ENCODE measurements around the gene STING1. TPM values are rescaled to one million over a fixed set of nuclear protein-coding genes. Genes with fewer than 3 reads are reported as not detected.
"Not testable (repeated sequence)": the region's sequence is repeated elsewhere in the genome, so short reads cannot be mapped to it uniquely, and the experiment has no call there.

STING1 gene
- total and polyA plus RNA-seq, 10 of the 15 experiments (the other 5 are each of a cell fraction or from before 2014, with no cell fraction given) = 10.1 to 56.1 (median 41.0) TPM

DNA sequence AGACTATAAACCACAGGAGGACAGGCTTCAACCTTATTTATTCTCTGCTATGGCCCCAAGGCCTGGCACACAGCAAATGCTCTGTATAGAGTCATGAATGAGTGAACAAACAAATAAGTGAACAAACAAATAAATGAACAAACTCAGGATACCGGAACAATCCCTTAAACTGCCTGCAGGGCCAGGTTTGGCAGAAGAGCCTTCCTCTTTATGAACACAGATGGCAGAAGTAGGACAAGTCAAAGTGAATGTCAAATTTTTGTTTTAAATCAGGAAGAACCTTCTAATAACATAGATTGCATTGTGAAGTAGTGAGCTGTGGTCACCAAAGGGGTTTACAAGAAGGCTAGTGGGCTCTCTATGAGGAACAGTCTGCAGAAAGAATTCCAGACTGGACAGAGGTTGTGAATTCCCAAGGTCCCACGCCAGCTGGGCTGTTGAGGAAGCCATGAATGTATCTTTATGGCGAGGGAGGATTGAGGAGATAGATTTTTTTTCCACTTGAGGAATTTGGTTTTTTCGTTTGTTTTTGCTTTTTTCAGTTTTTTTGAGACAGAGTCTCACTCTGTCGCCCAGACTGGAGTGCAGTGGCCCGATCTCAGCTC, 30.3 kb upstream of the STING1 start:
- TF ChIP-seq, protein P1, sequence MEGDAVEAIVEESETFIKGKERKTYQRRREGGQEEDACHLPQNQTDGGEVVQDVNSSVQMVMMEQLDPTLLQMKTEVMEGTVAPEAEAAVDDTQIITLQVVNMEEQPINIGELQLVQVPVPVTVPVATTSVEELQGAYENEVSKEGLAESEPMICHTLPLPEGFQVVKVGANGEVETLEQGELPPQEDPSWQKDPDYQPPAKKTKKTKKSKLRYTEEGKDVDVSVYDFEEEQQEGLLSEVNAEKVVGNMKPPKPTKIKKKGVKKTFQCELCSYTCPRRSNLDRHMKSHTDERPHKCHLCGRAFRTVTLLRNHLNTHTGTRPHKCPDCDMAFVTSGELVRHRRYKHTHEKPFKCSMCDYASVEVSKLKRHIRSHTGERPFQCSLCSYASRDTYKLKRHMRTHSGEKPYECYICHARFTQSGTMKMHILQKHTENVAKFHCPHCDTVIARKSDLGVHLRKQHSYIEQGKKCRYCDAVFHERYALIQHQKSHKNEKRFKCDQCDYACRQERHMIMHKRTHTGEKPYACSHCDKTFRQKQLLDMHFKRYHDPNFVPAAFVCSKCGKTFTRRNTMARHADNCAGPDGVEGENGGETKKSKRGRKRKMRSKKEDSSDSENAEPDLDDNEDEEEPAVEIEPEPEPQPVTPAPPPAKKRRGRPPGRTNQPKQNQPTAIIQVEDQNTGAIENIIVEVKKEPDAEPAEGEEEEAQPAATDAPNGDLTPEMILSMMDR (IDR thresholded peaks at IDR 0.05 in 2 of 3, conservative IDR thresholded peaks at IDR 0.05 in 1 of 3; ENCODE audit: control insufficient read depth in 2 of 3, extremely low read depth in 1 of 3, insufficient read depth in 1 of 3, low read depth in 3 of 3, low read length in 3 of 3) = 0 out of 6 replicates have a peak, but pooled peaks of 1 of the 3 experiments have one; percentile 7
- no peak for TF ChIP-seq EP300 (IDR thresholded peaks at IDR 0.05; ENCODE audit: borderline replicate concordance in 1 of 2, control insufficient read depth in 1 of 2, low read depth in 2 of 2, low read length in 2 of 2)
- 0 out of 2 replicates have a peak, but pooled peaks have one; percentile 5 for TF ChIP-seq SPI1 (IDR thresholded peaks at IDR 0.05; ENCODE audit: borderline replicate concordance, insufficient read depth, low read depth, low read length)
- Histone ChIP-seq H3K4me2 (ENCODE audit: control insufficient read depth, insufficient read depth) (no peak overlapping the region), H3K9ac (ENCODE audit: control insufficient read depth, insufficient read depth, low read length) (no peak overlapping the region), H3K4me3 (no peak overlapping the region), H3K9me3 (replicated peaks; ENCODE audit: control insufficient read depth, insufficient read depth, low read length) (no peaks in the 10 kb centered on the region; the same call in 2 of the 3 replicates), H4K20me1 (ENCODE audit: control insufficient read depth, insufficient read depth) (no peaks in the 10 kb centered on the region), H3K36me3 (ENCODE audit: control insufficient read depth in 2 of 2, insufficient read depth in 2 of 2, low read length in 1 of 2) (no peaks in the 10 kb centered on the region), H3K79me2 (ENCODE audit: control insufficient read depth, insufficient read depth, low read length) (no peaks in the 10 kb centered on the region), H3K27me3 (replicated peaks in 1 of 2; ENCODE audit: control insufficient read depth in 2 of 2, insufficient read depth in 2 of 2, low read length in 1 of 2) (no peaks in the 10 kb centered on the region), H3K27ac (ENCODE audit: control insufficient read depth, insufficient read depth) (no peak overlapping the region), H3K4me1 (ENCODE audit: control insufficient read depth, insufficient read depth, low read length) (peaks cover 11% of the 10 kb centered on the region), H2AFZ (ENCODE audit: control insufficient read depth, low read depth, low read length) (no peak overlapping the region)
- no peak for FAIRE-seq
- ChIA-PET POLR2A (interaction anchor here (0.6 to 3.0 kb wide), 9 partner anchors 65 to 117 kb away, joined by 3 to 12 read pairs (median 6); partner anchors contain the start of gene DNAJC18), CTCF (interaction anchor here (0.5 to 10.1 kb wide), 39 partner anchors 8 to 934 kb away, joined by 3 to 491 read pairs (median 5); partner anchors contain the start of genes DNAJC18, PAIP2, SMIM33 and STING1), RAD21 (ENCODE audit: unreplicated experiment) (interaction anchor here (0.9 to 9.6 kb wide), 27 partner anchors 11 to 262 kb away, joined by 3 to 241 read pairs (median 5); partner anchors contain the start of genes DNAJC18, MZB1, STING1 and UBE2D2), SMC1A (ENCODE audit: uncharacterized antibody, unreplicated experiment) (interaction anchor here (0.6 to 11.2 kb wide), 37 partner anchors 10 to 262 kb away, joined by 3 to 235 read pairs (median 5); partner anchors contain the start of genes DNAJC18 and STING1)
- peak; percentile 9 for ATAC-seq
- no peak for DNase-seq (ENCODE audit: low read depth, low spot score)
- in situ Hi-C loops (cut with MboI) = no loop called here
- 70% methylated on average over 6 of the region's 6 CpGs for WGBS (ENCODE audit: insufficient coverage, insufficient replicate concordance, low lambda C conversion rate, missing lambda C conversion rate)
- BruUV-seq (replicated peaks) = no TSS peak
- intact Hi-C loops (cut with micrococcal nuclease; ENCODE audit: unreplicated experiment) = loop anchor here (1.0 to 2.0 kb wide), 2 partner anchors 56 to 91 kb away; no protein-coding TSS in a partner anchor

DNA sequence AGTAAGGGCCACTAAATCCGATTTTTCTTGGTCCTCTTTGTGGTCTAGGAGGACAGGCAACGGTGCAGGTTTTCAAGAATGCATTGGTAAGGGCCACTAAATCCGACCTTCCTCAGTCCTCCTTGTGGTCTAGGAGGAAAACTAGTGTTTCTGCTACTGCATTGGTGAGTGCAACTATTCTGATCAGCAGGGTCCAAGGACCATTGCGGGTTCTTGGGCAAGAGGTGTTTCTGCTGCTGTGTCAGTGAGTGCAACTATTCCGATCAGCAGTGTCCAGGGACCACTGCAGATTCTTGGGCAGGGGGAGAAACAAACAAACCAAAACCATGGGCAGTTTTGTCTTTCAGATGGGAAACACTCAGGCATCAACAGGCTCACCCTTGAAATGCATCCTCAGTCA, 22.2 kb upstream of the STING1 start:
- ChIA-PET POLR2A (interaction anchor here (1.6 kb wide), 1 partner anchor 9 kb away, joined by 3 read pairs; no protein-coding TSS in a partner anchor), CTCF (interaction anchor here (1.4 kb wide), 1 partner anchor 9 kb away, joined by 5 read pairs; no protein-coding TSS in a partner anchor), SMC1A (ENCODE audit: uncharacterized antibody, unreplicated experiment) (interaction anchor here (0.5 to 2.3 kb wide), 2 partner anchors 35 to 74 kb away, joined by 3 to 6 read pairs; no protein-coding TSS in a partner anchor)
- H3K79me2 ChIP-seq (ENCODE audit: control insufficient read depth, insufficient read depth, low read length); ATAC-seq; H4K20me1 ChIP-seq (ENCODE audit: control insufficient read depth, insufficient read depth); DNase-seq (ENCODE audit: low read depth, low spot score); H3K9ac ChIP-seq (ENCODE audit: control insufficient read depth, insufficient read depth, low read length); H3K4me1 ChIP-seq (ENCODE audit: control insufficient read depth, insufficient read depth, low read length); BruUV-seq (replicated peaks); intact Hi-C loops (cut with micrococcal nuclease; ENCODE audit: unreplicated experiment); H3K36me3 ChIP-seq (ENCODE audit: control insufficient read depth in 2 of 2, insufficient read depth in 2 of 2, low read length in 1 of 2); H3K4me3 ChIP-seq; H3K4me2 ChIP-seq (ENCODE audit: control insufficient read depth, insufficient read depth); in situ Hi-C loops (cut with MboI); H2AFZ ChIP-seq (ENCODE audit: control insufficient read depth, low read depth, low read length); FAIRE-seq; RAD21 ChIA-PET (ENCODE audit: unreplicated experiment); H3K27ac ChIP-seq (ENCODE audit: control insufficient read depth, insufficient read depth); H3K27me3 ChIP-seq (replicated peaks in 1 of 2; ENCODE audit: control insufficient read depth in 2 of 2, insufficient read depth in 2 of 2, low read length in 1 of 2); H3K9me3 ChIP-seq (replicated peaks; ENCODE audit: control insufficient read depth, insufficient read depth, low read length): not testable (repeated sequence)
- 32% methylated on average over 5 of the region's 5 CpGs for whole genome bisulfite sequencing (ENCODE audit: insufficient coverage, insufficient replicate concordance, low lambda C conversion rate, missing lambda C conversion rate)

GRCh38 chr5:139503879-139504278, 21.3 kb upstream of the STING1 start:
- ChIA-PET CTCF (interaction anchor here (1.0 kb wide), 1 partner anchor 10 kb away, joined by 6 read pairs; no protein-coding TSS in a partner anchor), SMC1A (ENCODE audit: uncharacterized antibody, unreplicated experiment) (interaction anchor here (2.0 to 2.3 kb wide), 2 partner anchors 8 to 73 kb away, joined by 6 to 12 read pairs; no protein-coding TSS in a partner anchor), POLR2A (interaction anchor here (0.6 kb wide), 1 partner anchor 909 kb away, joined by 3 read pairs; no protein-coding TSS in a partner anchor)
- H3K9me3 ChIP-seq (replicated peaks; ENCODE audit: control insufficient read depth, insufficient read depth, low read length); FAIRE-seq; H3K9ac ChIP-seq (ENCODE audit: control insufficient read depth, insufficient read depth, low read length); H3K4me2 ChIP-seq (ENCODE audit: control insufficient read depth, insufficient read depth); H3K4me3 ChIP-seq; DNase-seq (ENCODE audit: low read depth, low spot score); H3K27ac ChIP-seq (ENCODE audit: control insufficient read depth, insufficient read depth); intact Hi-C loops (cut with micrococcal nuclease; ENCODE audit: unreplicated experiment); H3K4me1 ChIP-seq (ENCODE audit: control insufficient read depth, insufficient read depth, low read length); in situ Hi-C loops (cut with MboI); H2AFZ ChIP-seq (ENCODE audit: control insufficient read depth, low read depth, low read length); H4K20me1 ChIP-seq (ENCODE audit: control insufficient read depth, insufficient read depth); H3K27me3 ChIP-seq (replicated peaks in 1 of 2; ENCODE audit: control insufficient read depth in 2 of 2, insufficient read depth in 2 of 2, low read length in 1 of 2); H3K79me2 ChIP-seq (ENCODE audit: control insufficient read depth, insufficient read depth, low read length); RAD21 ChIA-PET (ENCODE audit: unreplicated experiment); ATAC-seq; BruUV-seq (replicated peaks); H3K36me3 ChIP-seq (ENCODE audit: control insufficient read depth in 2 of 2, insufficient read depth in 2 of 2, low read length in 1 of 2): not testable (repeated sequence)
- 76% methylated on average over 15 of the region's 15 CpGs for WGBS (ENCODE audit: insufficient coverage, insufficient replicate concordance, low lambda C conversion rate, missing lambda C conversion rate)

All from GM12878 (cell line).